GM18517 (cell line): ENCODE results near the gene NEDD8.
"Not testable (repeated sequence)": the region's sequence is repeated elsewhere in the genome, so short reads cannot be mapped to it uniquely, and the experiment has no call there.

Experiments used
- ATAC-seq: cut with Tn5 transposase; IDR thresholded peaks from one replicate; pipeline ENCODE4 v1.9.1; 2021; ENCODE audit warnings: mild to moderate bottlenecking, moderate library complexity; ENCODE audit not compliant: unreplicated experiment

Gene NEDD8

DNA sequence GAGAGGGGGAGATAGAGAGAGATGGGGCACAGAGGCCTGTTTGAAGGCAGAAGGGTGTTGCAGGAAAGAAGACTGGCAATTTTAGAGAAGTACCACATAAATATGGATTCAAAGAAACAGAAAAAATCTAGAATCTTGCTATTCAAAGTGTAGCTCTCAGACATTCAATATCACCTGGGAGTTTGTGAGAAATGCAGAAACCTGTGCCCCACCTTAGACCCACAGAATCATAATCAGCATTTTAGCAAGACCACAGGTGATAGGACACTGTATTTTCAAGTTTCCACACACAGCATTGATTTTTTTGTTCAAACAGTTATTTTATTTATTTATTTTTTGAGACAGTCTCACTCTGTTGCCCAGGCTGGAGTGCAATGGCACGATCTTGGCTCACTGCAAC, 3.3 kb downstream of the NEDD8 start:
- no peak for ATAC-seq

GRCh38 chr14:24226473-24226872, 5.7 kb downstream of the NEDD8 start:
- no peak for ATAC-seq

DNA sequence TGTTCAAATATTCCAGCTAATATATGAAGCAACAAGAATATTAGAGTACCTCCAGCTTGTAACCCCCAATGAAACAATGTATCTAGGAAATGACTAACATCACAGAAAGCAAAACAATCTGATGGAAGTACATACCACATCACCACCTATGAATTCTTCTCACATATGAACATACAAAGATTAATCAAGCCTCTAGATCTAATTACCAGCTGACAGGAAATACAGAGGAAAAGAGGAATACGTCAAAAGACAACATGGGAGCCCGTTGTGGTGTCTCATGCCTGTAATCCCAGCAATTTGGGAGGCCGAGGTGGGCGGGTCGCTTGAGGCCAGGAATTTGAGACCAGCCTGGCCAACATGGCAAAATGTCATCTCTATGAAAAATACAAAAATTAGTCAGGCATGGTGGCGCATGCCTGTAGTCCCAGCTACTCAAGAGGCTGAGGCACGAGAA, 7.5 kb downstream of the NEDD8 start:
- no peak for ATAC-seq

DNA sequence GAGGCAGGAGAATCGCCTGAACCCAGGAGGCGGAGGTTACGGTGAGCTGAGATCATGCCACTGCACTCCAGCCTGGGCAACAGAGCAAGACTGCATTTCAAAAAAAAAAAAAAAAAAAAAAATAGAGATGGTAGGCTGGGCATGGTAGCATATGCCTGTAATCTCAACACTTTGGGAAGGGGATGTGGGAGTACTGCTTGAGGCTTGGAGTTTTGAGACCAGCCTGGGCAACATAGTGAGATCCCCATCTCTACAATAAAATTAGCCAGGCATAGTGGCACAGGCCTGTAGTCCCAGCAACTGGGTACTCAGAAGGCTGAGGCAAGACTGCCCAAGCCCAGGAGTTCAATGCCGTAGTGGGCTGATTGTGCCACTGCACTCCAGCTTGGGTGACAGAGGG, 9.2 kb downstream of the NEDD8 start:
- ATAC-seq: not testable (repeated sequence)

GRCh38 chr14:24219521-24219920, 12.6 kb downstream of the NEDD8 start:
- ATAC-seq: no peak

- ATAC-seq: no peak
These were observed 13.1 kb downstream of the NEDD8 start for GRCh38 chr14:24219080-24219479.

DNA sequence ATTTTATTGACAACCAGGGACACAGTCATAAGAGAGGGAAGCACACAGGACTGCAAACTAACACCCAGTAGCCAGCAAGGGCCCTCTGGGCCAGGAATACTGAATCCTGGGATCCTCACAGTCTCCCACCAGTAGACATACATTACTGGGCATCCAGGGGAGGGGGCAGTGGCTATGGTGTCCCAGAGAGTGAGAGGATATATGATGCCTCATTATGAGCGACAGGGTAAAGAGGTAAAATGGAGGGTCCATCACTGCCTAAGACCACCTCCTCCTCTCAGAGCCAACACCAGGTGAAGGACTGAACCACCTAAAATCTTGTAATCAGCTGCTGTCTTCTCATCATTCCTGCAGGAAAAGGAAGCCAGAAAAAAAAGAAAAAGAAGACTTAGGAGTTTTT, 15.3 kb downstream of the NEDD8 start:
- not testable (repeated sequence) for ATAC-seq

GRCh38 chr14:24216345-24216699, 15.8 kb downstream of the NEDD8 start:
- no peak for ATAC-seq

GRCh38 chr14:24215495-24216344, 16.4 kb downstream of the NEDD8 start, which contains the start of gene MDP1:
Gene MDP1, minus strand, starts transcription at chr14:24216066. Its CDS starts 111 bp downstream, at chr14:24215955.
- ATAC-seq: peak; percentile 48

GRCh38 chr14:24213866-24214662, 18.1 kb downstream of the NEDD8 start:
- ATAC-seq: no peak

- ATAC-seq: peak; percentile 79
These were observed 19.0 kb downstream of the NEDD8 start, which contains the start of gene CHMP4A for GRCh38 chr14:24212924-24213865. Gene CHMP4A, minus strand, starts transcription at chr14:24213488. Its CDS starts 49 bp downstream, at chr14:24213439.

GRCh38 chr14:24211311-24211710, 20.9 kb downstream of the NEDD8 start:
- ATAC-seq: no peak

DNA sequence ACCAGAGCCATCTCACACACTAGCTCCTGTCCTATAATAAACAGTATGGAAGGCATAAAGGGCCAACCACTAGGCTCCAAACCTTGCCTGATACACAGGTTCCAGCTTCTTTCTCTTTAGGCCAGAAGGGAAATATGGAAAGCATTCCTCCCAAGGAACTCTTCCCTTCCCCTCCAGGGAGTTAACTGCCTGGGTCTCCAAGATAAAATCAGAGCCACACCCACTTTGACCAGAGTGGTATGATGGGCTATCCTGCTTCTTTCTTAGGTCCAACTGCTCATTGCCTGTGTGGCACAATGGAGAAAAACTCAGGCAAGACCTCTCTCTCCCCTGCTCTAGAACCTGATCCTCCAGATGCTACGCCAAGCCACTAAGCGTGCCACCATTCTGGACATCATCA, 24.5 kb downstream of the NEDD8 start:
- no peak for ATAC-seq

DNA sequence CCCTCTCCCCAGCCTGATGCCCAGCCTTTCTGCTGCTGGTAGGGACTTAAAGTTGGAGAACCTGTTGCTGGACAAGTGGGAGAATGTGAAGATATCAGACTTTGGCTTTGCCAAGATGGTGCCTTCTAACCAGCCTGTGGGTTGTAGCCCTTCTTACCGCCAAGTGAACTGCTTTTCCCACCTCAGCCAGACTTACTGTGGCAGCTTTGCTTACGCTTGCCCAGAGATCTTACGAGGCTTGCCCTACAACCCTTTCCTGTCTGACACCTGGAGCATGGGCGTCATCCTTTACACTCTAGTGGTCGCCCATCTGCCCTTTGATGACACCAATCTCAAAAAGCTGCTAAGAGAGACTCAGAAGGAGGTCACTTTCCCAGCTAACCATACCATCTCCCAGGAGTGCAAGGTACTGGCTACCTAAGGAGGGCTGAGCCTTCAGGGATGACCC, 25.0 kb downstream of the NEDD8 start:
- ATAC-seq: no peak

GRCh38 chr14:24206260-24207103, 25.7 kb downstream of the NEDD8 start:
- ATAC-seq: no peak

DNA sequence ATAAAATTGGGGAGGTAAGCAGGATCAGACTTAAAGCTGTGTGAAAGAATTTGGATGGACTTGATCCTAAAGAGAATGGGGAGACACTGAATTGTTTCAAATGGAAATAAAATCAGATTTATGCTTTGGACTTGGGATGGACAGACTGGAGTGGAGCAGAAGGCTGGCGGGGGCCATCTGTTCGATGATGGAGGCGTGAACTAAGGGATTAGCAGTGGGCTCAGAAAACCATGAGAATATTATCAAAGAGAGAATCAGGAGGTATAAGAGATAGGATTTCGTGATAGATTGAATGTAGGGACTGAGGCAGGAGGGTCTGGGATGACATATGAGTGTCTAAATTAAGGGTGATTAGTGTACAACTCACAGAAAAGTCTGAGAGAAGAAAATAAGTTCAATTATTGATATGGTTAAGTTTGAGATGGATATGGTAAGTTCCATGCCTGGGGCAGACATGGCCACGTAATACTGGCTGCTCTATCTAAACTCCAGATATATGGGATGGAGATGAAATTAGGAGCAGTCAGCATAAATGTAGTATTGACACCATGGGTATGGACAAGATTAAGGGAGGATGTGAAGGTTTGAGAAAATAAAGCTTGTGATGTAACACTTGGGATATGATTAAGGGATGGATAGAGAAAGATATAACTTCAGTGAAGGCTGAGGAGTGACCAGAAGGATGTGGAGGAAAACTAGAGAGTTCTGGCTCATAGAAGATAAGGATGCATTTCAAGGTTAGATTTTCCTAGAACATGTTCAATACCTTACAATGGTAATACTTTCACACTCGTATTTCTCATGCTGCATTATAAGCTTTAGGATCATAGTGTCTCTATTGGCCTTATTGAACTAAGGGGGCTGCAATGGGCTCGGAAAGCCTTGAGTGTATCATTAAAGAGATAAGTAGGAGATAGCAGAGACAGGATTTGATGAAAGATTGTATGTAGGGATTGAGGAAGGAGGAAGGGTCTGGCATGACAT, 27.7 kb downstream of the NEDD8 start:
- ATAC-seq: no peak

GRCh38 chr14:24203249-24203886, 28.8 kb downstream of the NEDD8 start:
- not testable (repeated sequence) for ATAC-seq

DNA sequence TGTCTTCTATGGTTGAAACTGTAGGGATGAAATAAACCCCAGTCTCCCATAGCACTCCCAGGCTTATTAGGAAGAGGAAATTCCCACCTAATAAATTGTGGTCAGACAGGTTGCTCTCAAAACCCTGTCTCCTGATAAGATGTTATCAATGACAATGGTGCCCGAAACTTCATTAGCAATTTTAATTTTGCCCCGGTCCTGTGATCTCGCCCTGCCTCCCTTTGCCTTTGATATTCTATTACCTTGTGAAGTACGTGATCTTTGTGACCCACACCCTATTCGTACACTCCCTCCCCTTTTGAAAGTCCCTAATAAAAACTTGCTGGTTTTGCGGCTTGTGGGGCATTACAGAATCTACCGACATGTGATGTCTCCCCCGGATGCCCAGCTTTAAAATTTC, 29.6 kb downstream of the NEDD8 start:
- ATAC-seq: not testable (repeated sequence)
